KMS-11 (cell line): ENCODE measurements around the gene SLC25A29.

ENCODE experiments used
- H2AFZ ChIP-seq: fragments of 200-600 bp; sonication (generic); 2 replicates; pipeline ENCODE4 v1.6.1; 2016; ENCODE audit warnings: antibody characterized with exemption, mixed run types, low read depth
- H3K27ac ChIP-seq: fragments of 200-600 bp; sonication (generic); 2 replicates; pipeline ENCODE4 v1.6.1; 2016; ENCODE audit warnings: mild to moderate bottlenecking, mixed run types
- H3K27me3 ChIP-seq: fragments of 200-600 bp; sonication (generic); 2 replicates; pipeline ENCODE4 v1.6.1; 2017; ENCODE audit warnings: mild to moderate bottlenecking, low read depth, mixed run types, moderate library complexity; ENCODE audit not compliant: insufficient read depth
- H3K36me3 ChIP-seq: fragments of 200-600 bp; sonication (generic); 2 replicates; pipeline ENCODE4 v1.6.1; 2017; ENCODE audit warnings: mild to moderate bottlenecking, mixed run types; ENCODE audit not compliant: insufficient read depth
- H3K4me1 ChIP-seq: fragments of 200-600 bp; sonication (generic); 2 replicates; pipeline ENCODE4 v1.6.1; 2016; ENCODE audit warnings: mild to moderate bottlenecking, low read depth, mixed run types; ENCODE audit not compliant: poor library complexity, severe bottlenecking
- H3K4me2 ChIP-seq: fragments of 200-600 bp; sonication (generic); 2 replicates; pipeline ENCODE4 v1.7.0; 2016; ENCODE audit warnings: mild to moderate bottlenecking, mixed run types
- H3K4me3 ChIP-seq: fragments of 200-600 bp; sonication (generic); IDR thresholded peaks from 2 replicates; pipeline ENCODE4 v1.6.1; 2017; ENCODE audit warnings: low read depth, low read length, mixed read lengths; ENCODE audit not compliant: insufficient read depth
- H3K79me2 ChIP-seq: fragments of 200-600 bp; sonication (generic); 2 replicates; pipeline ENCODE4 v1.6.1; 2016; ENCODE audit warnings: low read depth, mixed run types; ENCODE audit not compliant: insufficient read depth
- H3K9ac ChIP-seq: fragments of 200-600 bp; sonication (generic); 2 replicates; pipeline ENCODE4 v1.6.1; 2016; ENCODE audit warnings: mild to moderate bottlenecking, mixed run types
- H4K20me1 ChIP-seq: fragments of 200-600 bp; sonication (generic); 2 replicates; pipeline ENCODE4 v1.6.1; 2016; ENCODE audit warnings: mild to moderate bottlenecking, mixed run types; ENCODE audit not compliant: insufficient read depth
- CTCF ChIP-seq: fragments of 200-600 bp; sonication (generic); conservative IDR thresholded peaks from 2 replicates; pipeline ENCODE4 v1.6.1; 2017; ENCODE audit warnings: low read depth, mild to moderate bottlenecking, antibody characterized with exemption, low read length, moderate library complexity, mixed read lengths

The SLC25A29 gene

GRCh38 chr14:100336618-100337530, 30.6 kb upstream of the SLC25A29 start:
- H3K4me3 ChIP-seq = no peak overlapping the region
- no peaks in the 10 kb centered on the region for H3K27me3 ChIP-seq
- H4K20me1 ChIP-seq = no peaks in the 10 kb centered on the region
- no peak overlapping the region for H2AFZ ChIP-seq
- H3K9ac ChIP-seq = no peak overlapping the region
- no peak for TF ChIP-seq CTCF
- H3K4me2 ChIP-seq = no peak overlapping the region
- no peaks in the 10 kb centered on the region for H3K79me2 ChIP-seq
- no peak overlapping the region for H3K27ac ChIP-seq
- H3K4me1 ChIP-seq = peaks cover 15% of the 10 kb centered on the region
- no peaks in the 10 kb centered on the region for H3K36me3 ChIP-seq

GRCh38 chr14:100334904-100335303, 28.7 kb upstream of the SLC25A29 start:
- Histone ChIP-seq H3K9ac (no peak overlapping the region), H4K20me1 (no peaks in the 10 kb centered on the region), H3K36me3 (no peaks in the 10 kb centered on the region), H3K4me2 (no peak overlapping the region), H3K27me3 (no peaks in the 10 kb centered on the region), H3K27ac (no peak overlapping the region), H3K4me1 (no peaks in the 10 kb centered on the region), H2AFZ (no peak overlapping the region), H3K4me3 (no peak overlapping the region), H3K79me2 (no peaks in the 10 kb centered on the region)
- TF ChIP-seq CTCF = no peak

- Histone ChIP-seq H3K36me3 (no peaks in the 10 kb centered on the region), H3K27ac (no peak overlapping the region), H3K4me1 (no peaks in the 10 kb centered on the region), H2AFZ (no peak overlapping the region), H3K27me3 (no peaks in the 10 kb centered on the region), H3K9ac (no peak overlapping the region), H3K4me3 (no peak overlapping the region), H3K4me2 (no peak overlapping the region), H4K20me1 (no peaks in the 10 kb centered on the region), H3K79me2 (no peaks in the 10 kb centered on the region)
- no peak for TF ChIP-seq CTCF
Observed at GRCh38 chr14:100333827-100334226, 27.6 kb upstream of the SLC25A29 start.

GRCh38 chr14:100333311-100333710, 27.1 kb upstream of the SLC25A29 start:
- Histone ChIP-seq H3K27ac (no peak overlapping the region), H4K20me1 (no peaks in the 10 kb centered on the region), H3K36me3 (no peaks in the 10 kb centered on the region), H3K4me2 (no peak overlapping the region), H3K4me3 (no peak overlapping the region), H3K9ac (no peak overlapping the region), H3K4me1 (no peaks in the 10 kb centered on the region), H2AFZ (no peak overlapping the region), H3K27me3 (no peaks in the 10 kb centered on the region), H3K79me2 (no peaks in the 10 kb centered on the region)
- TF ChIP-seq CTCF = no peak
